ENCODE data around the gene ATG2B.

ATG2B gene

GRCh38 chr14:96303981-96304380, 59.2 kb downstream of the ATG2B start:
- Histone ChIP-seq H3K27ac (replicated peaks; ENCODE audit: low read length) (no peak overlapping the region), H3K4me1 (ENCODE audit: control insufficient read depth in 2 of 2, insufficient read depth in 1 of 2, low read depth in 1 of 2, low read length in 2 of 2) (no peaks in the 10 kb centered on the region), H3K79me1 (ENCODE audit: low read depth, low read length) (no peaks in the 10 kb centered on the region), H2BK15ac (ENCODE audit: low read length) (no peak overlapping the region), H2AFZ (ENCODE audit: low read length) (no peak overlapping the region), H3K18ac (ENCODE audit: low read length) (no peak overlapping the region), H3K23ac (ENCODE audit: low read depth, low read length, poor library complexity) (no peak overlapping the region), H3K4me3 (ENCODE audit: low read length in 2 of 2) (no peak overlapping the region), H4K8ac (ENCODE audit: low read depth, low read length) (no peak overlapping the region), H3K9ac (ENCODE audit: low read depth, low read length, poor library complexity) (no peak overlapping the region), H3K27me3 (ENCODE audit: control insufficient read depth in 3 of 3, insufficient read depth in 3 of 3, low read depth in 1 of 3, low read length in 3 of 3) (no peaks in the 10 kb centered on the region), H3K14ac (ENCODE audit: low read length) (no peak overlapping the region), H4K91ac (ENCODE audit: low read depth, low read length, poor library complexity) (no peak overlapping the region), H2BK12ac (ENCODE audit: low read length) (no peak overlapping the region), H2BK120ac (ENCODE audit: low read depth, low read length) (no peak overlapping the region), H3K9me3 (replicated peaks in 1 of 2; ENCODE audit: control insufficient read depth in 2 of 2, insufficient read depth in 1 of 2, low read depth in 1 of 2, low read length in 2 of 2) (no peaks in the 10 kb centered on the region), H2AK5ac (ENCODE audit: low read depth, low read length) (no peak overlapping the region), H3K36me3 (replicated peaks in 1 of 2; ENCODE audit: control insufficient read depth in 2 of 2, insufficient read depth in 2 of 2, low read length in 2 of 2) (peaks cover 6 to 73% of the 10 kb centered on the region in 2 donors), H3K4me2 (ENCODE audit: insufficient read depth, low read length, poor library complexity, severe bottlenecking) (no peak overlapping the region), H2BK5ac (ENCODE audit: low read length) (no peak overlapping the region), H3K4ac (ENCODE audit: low read length) (no peak overlapping the region)
- DNase-seq (ENCODE audit: low spot score), result no peak
- WGBS, 2 donors (ENCODE audit: extremely low coverage in 2 of 2, insufficient read length in 2 of 2, insufficient replicate concordance in 1 of 2), result no CpG with 5 or more reads among the region's 3 CpGs

GRCh38 chr14:96299441-96299840, 63.7 kb downstream of the ATG2B start:
- no peak overlapping the region for H2AK5ac ChIP-seq (ENCODE audit: low read depth, low read length)
- no peak overlapping the region for H3K4ac ChIP-seq (ENCODE audit: low read length)
- no peak overlapping the region for H3K23ac ChIP-seq (ENCODE audit: low read depth, low read length, poor library complexity)
- H3K18ac ChIP-seq (ENCODE audit: low read length), result no peak overlapping the region
- H3K27me3 ChIP-seq (ENCODE audit: control insufficient read depth in 3 of 3, insufficient read depth in 3 of 3, low read depth in 1 of 3, low read length in 3 of 3), result no peaks in the 10 kb centered on the region
- H3K36me3 ChIP-seq (replicated peaks in 1 of 2; ENCODE audit: control insufficient read depth in 2 of 2, insufficient read depth in 2 of 2, low read length in 2 of 2), result peaks cover 1 to 42% of the 10 kb centered on the region in 2 donors
- H3K9me3 ChIP-seq (replicated peaks in 1 of 2; ENCODE audit: control insufficient read depth in 2 of 2, insufficient read depth in 1 of 2, low read depth in 1 of 2, low read length in 2 of 2), result no peaks in the 10 kb centered on the region
- no peak overlapping the region for H2AFZ ChIP-seq (ENCODE audit: low read length)
- H3K4me3 ChIP-seq (ENCODE audit: low read length in 2 of 2), result no peak overlapping the region
- no peak overlapping the region for H2BK5ac ChIP-seq (ENCODE audit: low read length)
- no peak overlapping the region for H3K4me2 ChIP-seq (ENCODE audit: insufficient read depth, low read length, poor library complexity, severe bottlenecking)
- no peak overlapping the region for H2BK15ac ChIP-seq (ENCODE audit: low read length)
- WGBS, 2 donors (ENCODE audit: extremely low coverage in 2 of 2, insufficient read length in 2 of 2, insufficient replicate concordance in 1 of 2), result no CpG with 5 or more reads among the region's 3 CpGs
- H3K9ac ChIP-seq (ENCODE audit: low read depth, low read length, poor library complexity), result no peak overlapping the region
- no peak overlapping the region for H3K14ac ChIP-seq (ENCODE audit: low read length)
- no peak for DNase-seq (ENCODE audit: low spot score)
- no peak overlapping the region for H2BK12ac ChIP-seq (ENCODE audit: low read length)
- no peak overlapping the region for H4K91ac ChIP-seq (ENCODE audit: low read depth, low read length, poor library complexity)
- H3K79me1 ChIP-seq (ENCODE audit: low read depth, low read length), result no peaks in the 10 kb centered on the region
- no peaks in the 10 kb centered on the region for H3K4me1 ChIP-seq (ENCODE audit: control insufficient read depth in 2 of 2, insufficient read depth in 1 of 2, low read depth in 1 of 2, low read length in 2 of 2)
- H4K8ac ChIP-seq (ENCODE audit: low read depth, low read length), result no peak overlapping the region
- H3K27ac ChIP-seq (replicated peaks; ENCODE audit: low read length), result no peak overlapping the region
- no peak overlapping the region for H2BK120ac ChIP-seq (ENCODE audit: low read depth, low read length)

GRCh38 chr14:96297997-96298515, 65.1 kb downstream of the ATG2B start:
- Histone ChIP-seq H2BK12ac (ENCODE audit: low read length) (no peak overlapping the region), H3K27ac (replicated peaks; ENCODE audit: low read length) (no peak overlapping the region), H3K4me2 (ENCODE audit: insufficient read depth, low read length, poor library complexity, severe bottlenecking) (no peak overlapping the region), H3K79me1 (ENCODE audit: low read depth, low read length) (no peaks in the 10 kb centered on the region), H3K18ac (ENCODE audit: low read length) (no peak overlapping the region), H2BK120ac (ENCODE audit: low read depth, low read length) (no peak overlapping the region), H2AFZ (ENCODE audit: low read length) (no peak overlapping the region), H2BK5ac (ENCODE audit: low read length) (no peak overlapping the region), H3K4me3 (ENCODE audit: low read length in 2 of 2) (no peak overlapping the region), H4K8ac (ENCODE audit: low read depth, low read length) (no peak overlapping the region), H3K4ac (ENCODE audit: low read length) (no peak overlapping the region), H3K27me3 (ENCODE audit: control insufficient read depth in 3 of 3, insufficient read depth in 3 of 3, low read depth in 1 of 3, low read length in 3 of 3) (no peaks in the 10 kb centered on the region), H4K91ac (ENCODE audit: low read depth, low read length, poor library complexity) (no peak overlapping the region), H3K23ac (ENCODE audit: low read depth, low read length, poor library complexity) (no peak overlapping the region), H3K4me1 (ENCODE audit: control insufficient read depth in 2 of 2, insufficient read depth in 1 of 2, low read depth in 1 of 2, low read length in 2 of 2) (peaks cover 0 to 3% of the 10 kb centered on the region in 2 donors), H3K14ac (ENCODE audit: low read length) (no peak overlapping the region), H3K9me3 (replicated peaks in 1 of 2; ENCODE audit: control insufficient read depth in 2 of 2, insufficient read depth in 1 of 2, low read depth in 1 of 2, low read length in 2 of 2) (no peaks in the 10 kb centered on the region), H2AK5ac (ENCODE audit: low read depth, low read length) (no peak overlapping the region), H2BK15ac (ENCODE audit: low read length) (no peak overlapping the region), H3K9ac (ENCODE audit: low read depth, low read length, poor library complexity) (no peak overlapping the region), H3K36me3 (replicated peaks in 1 of 2; ENCODE audit: control insufficient read depth in 2 of 2, insufficient read depth in 2 of 2, low read length in 2 of 2) (peaks cover 0 to 28% of the 10 kb centered on the region in 2 donors)
- WGBS, 2 donors (ENCODE audit: extremely low coverage in 2 of 2, insufficient read length in 2 of 2, insufficient replicate concordance in 1 of 2), result no CpG with 5 or more reads among the region's 4 CpGs
- no peak for DNase-seq (ENCODE audit: low spot score)

DNA sequence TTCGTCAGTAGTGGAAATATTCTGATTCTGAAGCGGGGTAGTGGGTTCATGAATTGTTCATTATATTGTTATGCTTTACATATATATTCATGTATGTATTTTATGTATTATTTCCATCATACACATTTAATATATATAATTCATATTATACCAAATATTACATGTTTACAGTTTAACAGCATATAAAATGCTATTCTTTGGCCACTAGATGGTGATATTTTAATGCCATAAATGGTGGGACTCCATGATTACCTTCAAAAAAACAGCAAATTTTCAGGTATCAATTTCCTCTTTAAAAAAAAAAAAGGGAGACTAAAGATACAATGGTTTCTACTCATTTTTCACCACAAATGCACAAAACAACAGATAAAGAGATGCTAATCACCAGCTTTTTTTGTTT, 66.1 kb downstream of the ATG2B start:
- WGBS, 2 donors (ENCODE audit: extremely low coverage in 2 of 2, insufficient read length in 2 of 2, insufficient replicate concordance in 1 of 2), result no CpG with 5 or more reads among the region's 2 CpGs
- Histone ChIP-seq H4K8ac (ENCODE audit: low read depth, low read length) (no peak overlapping the region), H3K18ac (ENCODE audit: low read length) (no peak overlapping the region), H4K91ac (ENCODE audit: low read depth, low read length, poor library complexity) (no peak overlapping the region), H3K9me3 (replicated peaks in 1 of 2; ENCODE audit: control insufficient read depth in 2 of 2, insufficient read depth in 1 of 2, low read depth in 1 of 2, low read length in 2 of 2) (no peaks in the 10 kb centered on the region), H3K27ac (replicated peaks; ENCODE audit: low read length) (no peak overlapping the region), H3K14ac (ENCODE audit: low read length) (no peak overlapping the region), H3K9ac (ENCODE audit: low read depth, low read length, poor library complexity) (no peak overlapping the region), H2AFZ (ENCODE audit: low read length) (no peak overlapping the region), H2BK15ac (ENCODE audit: low read length) (no peak overlapping the region), H3K23ac (ENCODE audit: low read depth, low read length, poor library complexity) (no peak overlapping the region), H2BK120ac (ENCODE audit: low read depth, low read length) (no peak overlapping the region), H2BK12ac (ENCODE audit: low read length) (no peak overlapping the region), H3K4me1 (ENCODE audit: control insufficient read depth in 2 of 2, insufficient read depth in 1 of 2, low read depth in 1 of 2, low read length in 2 of 2) (peaks cover 0 to 3% of the 10 kb centered on the region in 2 donors), H3K27me3 (ENCODE audit: control insufficient read depth in 3 of 3, insufficient read depth in 3 of 3, low read depth in 1 of 3, low read length in 3 of 3) (no peaks in the 10 kb centered on the region), H3K4me2 (ENCODE audit: insufficient read depth, low read length, poor library complexity, severe bottlenecking) (no peak overlapping the region), H3K4me3 (ENCODE audit: low read length in 2 of 2) (no peak overlapping the region), H3K4ac (ENCODE audit: low read length) (no peak overlapping the region), H3K79me1 (ENCODE audit: low read depth, low read length) (no peaks in the 10 kb centered on the region), H3K36me3 (replicated peaks in 1 of 2; ENCODE audit: control insufficient read depth in 2 of 2, insufficient read depth in 2 of 2, low read length in 2 of 2) (peaks cover 0 to 24% of the 10 kb centered on the region in 2 donors), H2AK5ac (ENCODE audit: low read depth, low read length) (no peak overlapping the region), H2BK5ac (ENCODE audit: low read length) (no peak overlapping the region)
- DNase-seq (ENCODE audit: low spot score), result no peak

All from neuronal stem cell (in vitro differentiated cells).